Ishikawa (cell line): ENCODE measurements around the gene METTL21A.

ENCODE experiments used
- CEBPB ChIP-seq: IDR thresholded peaks from 2 replicates; pipeline ENCODE4 v1.6.1; 2012
- CREB1 ChIP-seq: IDR thresholded peaks from 2 replicates; pipeline ENCODE4 v1.6.1; 2012; ENCODE audit warnings: low read depth
- EGR1 ChIP-seq: IDR thresholded peaks from 2 replicates; pipeline ENCODE4 v1.6.1; 2012
- EP300 ChIP-seq: IDR thresholded peaks from 2 replicates; pipeline ENCODE4 v1.6.1; 2012; ENCODE audit warnings: borderline replicate concordance
- FOXM1 ChIP-seq: IDR thresholded peaks from 2 replicates; pipeline ENCODE4 v1.6.1; 2012; ENCODE audit warnings: low read depth, borderline replicate concordance
- MAX ChIP-seq: IDR thresholded peaks from 2 replicates; pipeline ENCODE4 v1.6.1; 2012
- NFIC ChIP-seq: IDR thresholded peaks from 2 replicates; pipeline ENCODE4 v1.6.1; 2012
- RAD21 ChIP-seq: IDR thresholded peaks from 2 replicates; pipeline ENCODE4 v1.6.1; 2012; ENCODE audit warnings: low read depth
- REST ChIP-seq: IDR thresholded peaks from 2 replicates; pipeline ENCODE4 v1.6.1; 2012; ENCODE audit warnings: low read depth, mild to moderate bottlenecking
- TAF1 ChIP-seq: IDR thresholded peaks from 2 replicates; pipeline ENCODE4 v1.6.1; 2012; ENCODE audit warnings: low read depth, mild to moderate bottlenecking
- TCF12 ChIP-seq: IDR thresholded peaks from 2 replicates; pipeline ENCODE4 v1.6.1; 2012; ENCODE audit warnings: low read depth
- TEAD4 ChIP-seq: IDR thresholded peaks from 2 replicates; pipeline ENCODE4 v1.6.1; 2012
- YY1 ChIP-seq: IDR thresholded peaks from 2 replicates; pipeline ENCODE4 v1.6.1; 2012; ENCODE audit warnings: low read depth
- ZBTB7A ChIP-seq: IDR thresholded peaks from 2 replicates; pipeline ENCODE4 v1.6.1; 2012; ENCODE audit warnings: low read depth
- TF ChIP-seq, protein P1 (sequence below): IDR thresholded peaks from 2 replicates; pipeline ENCODE4 v1.6.1; 2012

The METTL21A gene

DNA sequence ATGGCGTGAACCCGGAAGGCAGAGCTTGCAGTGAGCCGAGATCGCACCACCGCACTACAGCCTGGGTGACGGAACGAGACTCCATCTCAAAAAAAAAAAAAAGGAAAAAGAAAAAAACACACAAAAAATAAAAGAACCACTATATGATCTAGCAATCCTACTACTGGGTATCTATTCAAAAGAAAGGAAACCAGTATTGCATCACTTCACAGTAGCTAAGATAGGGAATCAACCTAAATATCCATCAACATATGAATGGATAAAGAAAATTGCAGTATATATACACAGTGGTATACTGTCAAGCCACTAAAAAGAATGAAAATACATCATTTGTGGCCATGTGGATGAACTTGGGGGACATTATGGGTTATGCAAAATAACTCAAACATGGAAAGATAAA, 37.9 kb downstream of the METTL21A start:
- TF ChIP-seq TCF12 = no peak
- no peak for TF ChIP-seq FOXM1
- TF ChIP-seq, protein P1, sequence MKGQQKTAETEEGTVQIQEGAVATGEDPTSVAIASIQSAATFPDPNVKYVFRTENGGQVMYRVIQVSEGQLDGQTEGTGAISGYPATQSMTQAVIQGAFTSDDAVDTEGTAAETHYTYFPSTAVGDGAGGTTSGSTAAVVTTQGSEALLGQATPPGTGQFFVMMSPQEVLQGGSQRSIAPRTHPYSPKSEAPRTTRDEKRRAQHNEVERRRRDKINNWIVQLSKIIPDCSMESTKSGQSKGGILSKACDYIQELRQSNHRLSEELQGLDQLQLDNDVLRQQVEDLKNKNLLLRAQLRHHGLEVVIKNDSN = no peak
- TF ChIP-seq TAF1 = no peak
- no peak for TF ChIP-seq EP300
- no peak for TF ChIP-seq EGR1
- TF ChIP-seq CREB1 = no peak
- no peak for TF ChIP-seq NFIC
- TF ChIP-seq RAD21 = no peak
- no peak for TF ChIP-seq MAX
- no peak for TF ChIP-seq REST

DNA sequence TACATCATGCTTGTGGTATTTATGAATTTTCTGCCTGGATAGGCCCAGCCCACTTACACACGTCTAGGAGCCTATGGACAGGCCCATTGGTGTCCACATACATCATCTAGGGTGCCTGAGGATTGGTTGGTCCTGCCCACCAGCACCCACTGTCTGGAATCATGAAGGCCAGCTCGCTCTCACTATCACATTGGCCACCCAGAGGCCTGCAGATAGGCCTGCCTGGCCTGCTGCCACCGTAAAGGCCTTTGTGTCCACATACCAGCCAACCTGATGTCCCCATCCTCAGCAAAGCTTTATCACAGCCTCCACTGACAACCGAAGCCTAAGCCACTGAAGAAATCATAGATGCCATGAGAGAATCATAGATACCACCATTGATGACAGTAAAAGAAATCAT, 40.2 kb downstream of the METTL21A start:
- TF ChIP-seq CREB1 (no peak), RAD21 (no peak), ZBTB7A (no peak), TAF1 (no peak), FOXM1 (no peak), EGR1 (no peak), EP300 (no peak), NFIC (no peak), TEAD4 (no peak), CEBPB (no peak), MAX (no peak), TCF12 (no peak), REST (no peak), YY1 (no peak)
- TF ChIP-seq, protein P1 = no peak

DNA sequence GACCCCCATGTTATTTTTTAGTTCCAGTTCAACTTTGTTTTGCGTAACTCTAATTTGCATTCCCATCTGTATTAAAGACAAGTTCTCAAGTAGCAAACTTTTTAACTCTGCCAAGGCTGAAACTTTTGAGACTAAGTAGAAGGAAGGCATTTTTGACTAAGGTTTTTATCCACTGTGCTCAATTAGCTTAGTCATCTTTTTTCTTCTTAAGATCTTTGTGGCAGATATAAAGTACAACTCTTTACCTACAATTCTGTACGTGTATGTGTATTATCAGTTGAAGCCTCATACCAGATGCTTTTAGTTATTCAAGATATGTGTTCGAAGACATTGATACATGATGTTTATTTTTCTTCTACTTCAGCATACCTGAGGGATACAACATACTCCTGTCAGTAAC, 53.8 kb downstream of the METTL21A start:
- no peak for TF ChIP-seq EP300
- TF ChIP-seq CEBPB = no peak
- TF ChIP-seq, protein P1 = no peak
- TF ChIP-seq MAX = no peak
- TF ChIP-seq REST = no peak
- no peak for TF ChIP-seq NFIC
- no peak for TF ChIP-seq TCF12
- TF ChIP-seq YY1 = no peak
- no peak for TF ChIP-seq EGR1
- no peak for TF ChIP-seq TEAD4
- no peak for TF ChIP-seq RAD21
- TF ChIP-seq ZBTB7A = no peak
- no peak for TF ChIP-seq TAF1
- TF ChIP-seq FOXM1 = no peak
- TF ChIP-seq CREB1 = no peak

DNA sequence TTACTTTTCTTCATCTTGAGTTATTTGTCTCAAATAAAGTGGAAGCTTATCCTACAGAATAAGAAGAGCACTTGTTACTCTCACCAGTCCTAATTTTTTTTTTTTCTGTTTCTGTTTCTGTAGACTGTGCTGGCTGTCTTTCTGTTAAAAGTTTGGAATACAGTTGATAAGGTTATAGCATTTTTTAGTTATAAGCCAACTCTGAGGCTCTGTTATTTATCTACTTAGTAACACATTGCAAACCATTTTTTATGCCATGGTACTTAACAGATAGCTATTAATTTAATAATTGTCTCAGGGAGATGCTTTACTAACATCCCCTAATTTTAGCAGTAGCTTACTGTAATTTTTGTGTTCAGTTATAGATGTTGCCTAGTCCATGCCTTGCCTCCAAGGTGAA, 57.5 kb downstream of the METTL21A start:
- TF ChIP-seq EGR1 (no peak), NFIC (no peak), RAD21 (no peak), TCF12 (no peak), TAF1 (no peak), MAX (no peak), YY1 (no peak), CEBPB (no peak), FOXM1 (no peak), REST (no peak), ZBTB7A (no peak), CREB1 (no peak), TEAD4 (no peak), EP300 (no peak)
- TF ChIP-seq, protein P1 = no peak
